Fibroblast of gingiva (primary cell): ENCODE measurements around the gene BTBD9.
"Not testable (repeated sequence)": the region's sequence is repeated elsewhere in the genome, so short reads cannot be mapped to it uniquely, and the experiment has no call there.

Source experiments
- DNase-seq: peaks from one replicate; pipeline ENCODE4 v3.0.0-alpha.2; 2011; ENCODE audit warnings: low read depth

Gene BTBD9

DNA sequence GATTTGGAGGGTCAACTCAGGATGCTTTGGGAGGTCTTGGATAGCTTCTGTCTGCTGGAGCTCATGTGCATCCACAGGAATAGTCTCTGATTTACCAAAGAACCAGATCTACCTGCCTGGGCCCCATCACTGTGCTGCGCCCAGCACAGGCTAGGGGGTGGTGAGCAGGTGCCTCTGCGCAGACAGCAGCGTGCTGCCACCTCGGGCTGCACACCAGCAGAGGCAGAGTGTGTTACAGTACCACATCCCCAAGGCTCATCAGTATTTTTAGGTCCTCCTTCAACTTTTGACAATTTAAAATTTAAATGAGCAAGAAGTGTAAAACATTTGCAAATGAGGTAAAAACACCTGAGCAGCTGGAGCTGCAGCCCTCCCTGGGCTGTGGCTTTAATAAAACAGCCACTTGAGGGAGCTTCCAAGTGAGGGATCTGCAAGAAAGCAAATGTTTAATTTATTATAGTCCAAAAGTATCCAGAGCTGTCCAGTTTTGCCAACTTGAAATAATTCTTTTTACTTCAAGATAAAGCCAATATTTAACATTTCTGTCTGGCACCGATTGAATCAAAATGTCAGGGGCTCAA is 495.3 kb downstream of the BTBD9 start:
- DNase-seq, result no peak

- peak; percentile 8 for DNase-seq
Observed at GRCh38 chr6:38143191-38144150, 496.3 kb downstream of the BTBD9 start.

GRCh38 chr6:38142178-38142902 is 497.4 kb downstream of the BTBD9 start:
- DNase-seq, result no peak

DNA sequence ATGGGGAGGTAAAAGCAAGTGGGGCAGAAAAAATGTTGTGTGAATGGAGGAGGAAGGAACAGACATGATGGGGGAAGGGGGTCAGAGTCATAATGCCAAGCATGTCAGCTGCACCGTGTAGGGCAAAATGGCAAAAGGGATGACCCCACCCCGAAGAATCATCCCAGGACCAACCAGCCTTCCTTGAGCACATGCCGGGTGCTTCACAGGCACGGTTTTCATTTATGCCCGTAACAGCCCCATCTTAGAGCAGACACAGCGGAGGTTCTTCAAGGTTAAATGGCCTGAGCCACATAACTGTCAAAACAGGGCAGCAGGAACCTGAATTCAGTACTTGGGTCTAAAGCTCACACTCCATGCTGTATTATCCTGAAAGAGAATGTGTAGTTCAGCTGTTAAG is 498.0 kb downstream of the BTBD9 start:
- DNase-seq, result no peak

DNA sequence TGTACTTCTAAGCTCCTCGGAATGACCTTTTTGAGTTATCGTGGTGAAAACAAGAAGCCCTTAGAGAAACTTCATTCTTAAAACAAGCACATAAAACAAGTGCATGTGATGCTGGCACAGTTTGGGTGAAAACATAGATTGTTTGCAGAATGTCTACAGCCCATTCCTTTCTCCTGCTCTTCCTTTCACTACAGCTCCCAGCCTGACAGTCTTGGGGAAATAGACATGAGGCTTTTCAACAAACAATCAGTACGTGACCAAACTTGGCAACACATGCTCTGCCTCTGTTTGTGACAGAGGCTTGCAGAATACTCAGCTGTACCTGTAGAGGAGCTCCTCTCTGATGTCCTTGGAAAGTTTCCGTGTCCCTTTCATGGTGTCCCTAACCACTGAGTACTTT is 498.6 kb downstream of the BTBD9 start:
- DNase-seq, result no peak

- DNase-seq, result no peak
Observed at GRCh38 chr6:38138374-38138773, 501.4 kb downstream of the BTBD9 start.

DNA sequence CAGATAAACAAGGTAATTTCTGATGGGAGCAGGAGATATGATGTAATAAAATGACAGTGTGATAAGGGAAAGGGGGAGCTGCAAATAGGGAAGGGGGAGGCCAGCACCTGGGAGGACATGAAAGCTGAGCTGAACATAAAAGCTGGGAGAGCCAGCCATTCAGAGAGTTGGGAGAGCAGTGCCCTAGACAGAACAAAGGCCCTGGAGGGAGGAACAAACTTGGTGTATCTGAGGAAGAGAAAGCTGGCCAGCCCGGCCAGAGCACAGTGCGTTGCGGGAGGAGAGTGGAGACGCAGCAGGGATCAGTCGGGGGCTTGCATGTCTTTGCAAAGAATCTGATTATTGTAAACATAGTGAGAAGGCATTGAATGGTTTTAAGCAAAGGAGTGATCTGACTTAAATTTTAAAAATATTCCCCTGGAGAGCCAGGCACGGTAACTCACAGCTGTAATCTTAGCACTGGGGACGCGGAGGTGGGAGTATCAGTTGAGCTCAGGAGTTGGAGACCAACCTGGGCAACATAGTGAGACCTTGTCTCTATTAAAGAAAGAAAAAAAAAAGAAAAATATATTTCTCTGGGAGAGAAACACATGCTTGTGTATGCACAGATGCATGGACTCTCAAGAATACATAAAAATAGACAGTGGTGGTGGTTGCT is 502.0 kb downstream of the BTBD9 start:
- DNase-seq, result no peak

DNA sequence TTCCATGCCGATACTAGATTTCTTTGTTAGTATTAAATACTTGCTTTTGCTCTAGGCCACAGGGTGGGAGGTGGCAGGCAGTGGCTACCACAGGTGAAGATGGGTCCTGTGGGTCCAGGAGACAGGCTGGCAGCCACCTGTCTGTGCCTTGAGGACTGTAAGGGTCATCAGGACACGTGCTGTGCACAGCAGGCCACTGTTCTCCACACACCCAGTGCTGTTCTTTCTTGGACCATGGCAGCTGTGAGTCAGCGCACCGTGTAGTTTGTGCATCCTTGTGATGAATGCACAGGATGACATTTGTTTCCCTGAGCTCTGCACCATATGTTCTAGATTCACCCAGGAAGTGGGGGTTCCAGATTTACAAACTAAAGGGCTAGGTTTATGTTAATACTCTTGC is 503.2 kb downstream of the BTBD9 start:
- no peak for DNase-seq

- no peak for DNase-seq
Observed at GRCh38 chr6:38134704-38135088, 505.0 kb downstream of the BTBD9 start.

GRCh38 chr6:38133932-38134703 is 505.6 kb downstream of the BTBD9 start:
- no peak for DNase-seq

DNA sequence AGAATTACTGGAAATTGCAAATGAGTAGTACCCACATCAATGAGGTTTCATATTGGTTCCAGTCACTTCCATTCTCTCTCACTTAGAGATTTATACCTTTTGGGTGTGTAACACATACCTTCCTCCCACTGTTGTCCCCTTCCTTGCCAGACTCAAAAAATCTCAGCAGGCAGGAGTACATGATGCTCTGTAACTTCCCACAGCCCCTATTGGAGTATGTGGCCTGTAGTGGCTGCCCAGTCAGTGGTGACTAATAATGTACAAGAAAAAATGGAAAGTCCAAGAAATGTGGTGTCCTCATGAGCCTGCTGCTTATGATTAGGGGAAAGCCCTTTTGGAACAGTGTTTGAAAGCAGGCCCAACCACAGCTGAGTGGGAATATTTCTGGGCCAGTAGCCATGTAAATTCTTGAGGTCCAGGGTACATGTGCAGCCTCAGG is 508.2 kb downstream of the BTBD9 start:
- DNase-seq, result peak; percentile 95

DNA sequence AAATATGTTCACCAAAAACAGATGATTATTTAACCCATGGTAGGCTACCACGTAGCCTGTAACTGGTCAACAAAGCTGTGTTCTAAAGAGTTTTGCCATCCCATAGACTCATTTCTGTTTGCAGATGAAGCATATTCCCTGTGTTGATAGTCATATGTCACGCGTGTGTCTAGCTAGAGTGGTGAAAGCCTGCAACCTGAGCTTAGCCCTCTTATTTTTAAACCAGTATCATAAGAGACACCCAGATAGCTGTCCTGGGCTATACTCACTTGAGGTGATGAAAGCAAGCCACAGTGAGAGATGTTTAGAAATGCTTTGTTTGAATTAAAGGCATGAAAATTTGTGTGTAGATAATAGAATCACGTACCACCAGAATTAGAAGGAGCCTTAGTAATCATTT is 512.4 kb downstream of the BTBD9 start:
- DNase-seq, result no peak

DNA sequence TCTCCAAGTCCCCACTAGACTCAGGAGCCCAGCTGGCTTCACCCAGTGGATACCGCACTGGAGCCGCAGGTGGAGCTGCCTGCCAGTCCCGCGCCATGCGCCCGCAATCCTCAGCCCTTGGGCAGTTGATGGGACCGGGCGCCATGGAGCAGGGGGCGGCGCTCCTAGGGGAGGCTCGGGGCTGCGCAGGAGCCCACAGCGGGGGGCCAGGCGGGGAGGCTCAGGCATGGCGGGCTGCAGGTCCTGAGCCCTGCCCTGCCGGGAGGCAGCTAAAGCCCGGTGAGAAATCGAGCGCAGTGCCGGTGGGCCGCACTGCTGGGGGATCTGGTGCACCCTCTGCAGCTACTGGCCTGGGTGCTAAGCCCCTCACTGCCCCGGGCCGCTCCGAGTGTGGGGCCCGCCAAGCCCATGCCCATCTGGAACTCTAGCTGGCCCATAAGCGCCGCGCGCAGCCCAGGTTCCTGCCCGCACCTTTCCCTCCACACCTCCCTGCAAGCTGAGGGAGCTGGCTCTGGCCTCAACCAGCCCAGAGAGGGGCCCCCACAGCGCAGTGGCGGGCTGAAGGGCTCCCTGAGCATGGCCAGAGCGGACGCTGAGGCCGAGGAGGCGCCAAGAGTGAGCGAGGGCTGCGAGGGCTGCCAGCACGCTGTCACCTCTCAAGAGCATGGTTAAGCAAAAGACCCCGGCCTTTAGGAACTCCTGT is 515.4 kb downstream of the BTBD9 start:
- not testable (repeated sequence) for DNase-seq

DNA sequence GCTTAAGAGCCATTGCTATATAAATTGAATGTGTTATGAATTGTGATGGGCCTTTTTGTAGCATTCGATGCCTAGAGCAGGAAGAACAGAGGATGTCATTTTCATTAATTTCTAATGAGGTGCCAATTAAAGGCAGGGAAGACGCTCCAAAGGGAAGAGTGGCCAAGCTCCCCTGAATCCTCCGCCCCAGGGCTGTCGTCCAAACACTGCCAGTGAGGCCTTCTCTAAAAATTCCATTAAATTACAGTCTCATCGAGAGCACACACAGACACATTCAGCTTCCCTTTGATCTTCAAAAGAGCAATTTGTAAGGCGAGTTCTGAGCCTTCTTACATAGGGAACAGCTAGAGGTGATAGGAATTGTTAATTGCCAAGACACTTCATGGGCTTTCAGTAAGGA is 520.2 kb downstream of the BTBD9 start:
- no peak for DNase-seq

DNA sequence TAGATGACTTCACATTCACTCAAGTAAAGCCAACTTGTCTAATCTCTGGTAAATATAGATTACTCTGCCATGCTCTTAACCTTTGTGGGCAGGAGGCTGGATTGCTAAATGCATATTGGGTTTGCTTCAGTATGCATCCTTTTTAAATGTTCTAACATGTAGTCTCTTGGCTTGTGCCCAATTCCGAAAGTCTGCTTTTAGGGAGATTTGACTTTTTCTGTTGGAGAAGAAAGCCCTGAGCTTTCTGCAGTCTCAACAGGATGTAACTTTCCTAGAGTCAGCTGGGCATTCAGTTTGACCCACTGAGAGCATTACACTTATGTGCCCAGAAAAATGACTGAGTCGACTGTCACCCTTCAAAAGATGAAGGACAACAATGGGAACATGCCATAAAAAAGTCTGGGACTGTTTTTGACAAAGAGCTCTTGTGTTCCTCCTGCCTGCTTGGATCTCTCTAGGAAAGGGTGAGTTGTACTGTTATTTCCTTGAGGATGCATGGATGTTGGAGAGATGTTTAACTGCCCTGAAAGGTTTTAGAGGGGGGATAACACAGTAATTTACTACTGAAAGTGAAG is 520.9 kb downstream of the BTBD9 start:
- DNase-seq, result no peak
